COLO668 (cell line): ENCODE results near the gene KDM4D.
"Not testable (repeated sequence)": the region's sequence is repeated elsewhere in the genome, so short reads cannot be mapped to it uniquely, and the experiment has no call there.

ENCODE experiments used
- DNase-seq: peaks from one replicate; lab custom pipeline; 2025; ENCODE audit not compliant: unreplicated experiment; lab: John Stamatoyannopoulos, UW

Gene KDM4D

GRCh38 chr11:94973099-94973968 lies at the start of gene KDM4D, which contains the start of gene CWC15:
TSS of gene KDM4D (plus strand) at chr11:94973709. CDS start at chr11:94997373, 23,664 bp downstream.
TSS of gene CWC15 (minus strand) at chr11:94973556. CDS start at chr11:94972185, 1,371 bp downstream.
- peak; percentile 89 for DNase-seq

GRCh38 chr11:94924171-94924572 lies 49.3 kb upstream of the KDM4D start:
- no peak for DNase-seq

DNA sequence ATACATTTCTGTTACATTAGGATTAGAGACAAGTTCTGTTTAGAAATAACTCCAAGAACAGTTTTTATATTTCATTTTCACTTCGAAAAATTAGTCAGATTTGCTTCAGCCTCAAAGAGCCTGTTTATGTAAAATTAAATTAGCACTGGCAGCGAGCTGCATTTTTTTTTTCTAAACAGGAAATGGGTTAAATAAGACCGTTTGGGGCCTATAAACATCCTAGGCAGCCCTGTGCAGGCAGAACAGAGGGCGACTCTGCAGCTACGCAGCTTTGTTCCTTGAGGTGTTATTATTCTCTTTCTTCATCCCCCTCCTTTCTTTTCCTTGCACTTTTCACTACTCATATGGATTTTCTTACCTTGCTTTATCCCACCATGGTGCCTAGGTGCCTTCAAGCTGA lies 48.9 kb upstream of the KDM4D start:
- DNase-seq, result no peak

DNA sequence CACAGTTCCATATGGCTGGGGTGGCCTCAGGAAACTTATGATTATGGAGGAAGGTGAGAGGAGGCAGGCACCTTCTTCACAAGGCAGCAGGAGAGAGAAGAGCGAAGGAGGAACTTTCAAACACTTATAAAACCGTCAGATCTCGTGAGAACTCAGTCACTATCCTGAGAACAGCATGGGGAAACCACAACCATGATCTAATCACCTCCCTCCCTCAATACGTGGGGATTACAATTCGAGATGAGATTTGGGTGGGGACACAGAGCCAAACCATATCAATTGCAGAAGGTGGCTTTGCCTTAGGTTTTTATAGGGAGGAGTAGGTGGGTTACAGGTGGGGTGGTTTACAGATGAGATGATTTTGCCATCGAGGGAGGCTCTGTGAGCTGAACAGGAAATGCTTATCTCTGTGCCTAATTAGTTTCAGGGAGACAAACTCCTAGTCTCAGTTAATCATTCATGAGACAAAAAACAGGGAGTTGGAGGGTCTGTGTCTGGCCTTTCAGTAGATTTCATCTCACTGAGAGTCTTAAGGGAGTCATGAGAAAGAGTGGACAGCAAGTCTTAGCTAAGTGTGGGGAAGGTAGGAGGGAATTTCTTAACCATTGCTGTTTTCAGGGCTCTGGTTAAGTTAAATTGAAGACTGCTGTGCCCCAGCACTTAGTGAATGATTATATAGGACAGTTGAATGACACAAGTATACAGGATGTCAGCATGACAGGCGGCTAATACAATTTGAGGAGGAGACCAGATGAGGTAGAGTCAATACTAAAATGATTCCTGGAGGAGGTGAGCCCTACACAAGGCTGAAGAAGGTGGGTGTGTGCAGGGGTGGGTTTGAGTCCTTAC lies 47.9 kb upstream of the KDM4D start:
- DNase-seq, result no peak

DNA sequence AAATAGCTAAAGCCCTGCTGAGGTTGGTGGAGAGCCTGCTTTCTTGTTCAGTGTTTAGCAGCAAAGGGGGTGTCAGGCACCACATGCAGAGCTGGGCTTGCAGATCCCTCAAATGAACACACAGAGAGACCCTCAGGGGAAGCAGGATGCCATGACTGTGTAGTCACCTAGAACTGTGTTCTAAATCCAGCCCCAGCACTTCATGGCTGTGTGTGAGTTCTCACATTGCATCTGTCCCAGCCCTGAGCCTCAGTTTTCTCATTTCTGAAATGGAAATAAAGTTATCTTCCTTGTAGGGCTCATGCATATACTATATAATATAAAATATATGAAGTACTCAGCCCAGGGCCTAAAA lies 47.3 kb upstream of the KDM4D start:
- no peak for DNase-seq

GRCh38 chr11:94926698-94927237 lies 46.7 kb upstream of the KDM4D start:
- no peak for DNase-seq

GRCh38 chr11:94928117-94928990 lies 45.2 kb upstream of the KDM4D start:
- DNase-seq, result no peak

GRCh38 chr11:94932072-94932471 lies 41.4 kb upstream of the KDM4D start:
- not testable (repeated sequence) for DNase-seq

DNA sequence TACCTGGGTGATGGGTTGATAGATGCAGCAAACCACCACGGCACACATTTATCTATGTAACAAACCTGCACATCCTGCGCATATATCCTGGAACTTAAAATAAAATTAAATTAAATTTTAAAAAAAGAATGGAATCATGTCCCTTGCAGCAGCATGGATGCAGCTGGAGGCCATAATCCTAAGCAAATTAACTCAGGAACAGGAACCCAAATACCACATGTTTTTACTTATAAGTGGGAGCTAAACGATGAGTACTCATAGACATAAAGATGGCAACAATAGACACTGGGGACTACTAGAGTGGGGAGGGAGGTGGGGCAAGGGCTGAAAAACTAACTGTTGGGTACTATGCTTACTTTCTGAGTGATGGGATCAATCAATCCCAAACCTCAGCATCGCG lies 41.0 kb upstream of the KDM4D start:
- DNase-seq, result no peak

- DNase-seq, result no peak
Measured at GRCh38 chr11:94933223-94934130, 40.0 kb upstream of the KDM4D start.

- no peak for DNase-seq
Measured at GRCh38 chr11:94934362-94934761, 39.1 kb upstream of the KDM4D start.

GRCh38 chr11:94934846-94935245 lies 38.7 kb upstream of the KDM4D start:
- DNase-seq, result no peak

DNA sequence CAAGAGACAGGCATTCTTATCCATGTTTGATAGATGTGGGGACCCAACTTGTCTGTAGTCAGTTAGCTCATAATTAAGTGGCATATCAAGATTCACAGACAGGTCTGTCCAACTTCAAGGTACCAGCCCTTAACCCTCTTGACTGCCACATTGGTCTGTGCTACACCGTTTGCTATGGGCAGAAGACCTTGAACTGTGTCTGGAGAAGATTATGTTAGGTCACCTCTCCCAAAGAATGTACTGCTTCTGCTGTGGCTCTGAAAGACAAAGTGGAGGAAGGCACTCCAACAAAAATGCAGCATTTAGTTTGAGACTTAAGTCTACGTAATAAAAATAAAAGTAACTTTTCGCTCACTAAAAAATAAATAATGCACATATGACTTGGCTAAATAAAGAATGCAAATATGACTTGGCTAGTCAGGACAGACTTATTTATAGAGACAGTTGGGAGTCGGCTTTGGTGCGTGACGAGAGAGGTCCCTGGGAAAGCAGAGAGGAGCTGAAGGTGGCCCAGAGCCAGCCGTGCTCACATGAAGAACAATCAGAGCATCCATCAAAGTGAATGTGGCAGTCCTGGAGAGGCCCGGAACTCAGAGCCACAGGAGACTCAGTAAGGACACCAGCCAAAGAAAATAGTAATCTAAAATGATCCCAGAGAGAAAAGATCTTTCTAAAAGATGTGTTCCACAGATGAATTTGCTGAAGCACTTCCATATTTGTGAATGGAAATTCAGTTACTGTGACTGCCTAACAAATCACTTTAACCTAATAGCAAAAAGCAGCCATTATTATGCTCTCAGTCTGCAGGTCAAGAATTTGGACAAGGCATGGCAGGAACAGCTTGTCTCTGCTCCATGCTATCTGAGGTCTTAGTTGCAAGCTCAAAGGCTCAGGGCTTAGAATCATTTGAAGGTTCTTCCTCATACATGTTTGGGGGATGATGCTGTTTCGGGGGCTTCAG lies 35.1 kb upstream of the KDM4D start:
- no peak for DNase-seq

DNA sequence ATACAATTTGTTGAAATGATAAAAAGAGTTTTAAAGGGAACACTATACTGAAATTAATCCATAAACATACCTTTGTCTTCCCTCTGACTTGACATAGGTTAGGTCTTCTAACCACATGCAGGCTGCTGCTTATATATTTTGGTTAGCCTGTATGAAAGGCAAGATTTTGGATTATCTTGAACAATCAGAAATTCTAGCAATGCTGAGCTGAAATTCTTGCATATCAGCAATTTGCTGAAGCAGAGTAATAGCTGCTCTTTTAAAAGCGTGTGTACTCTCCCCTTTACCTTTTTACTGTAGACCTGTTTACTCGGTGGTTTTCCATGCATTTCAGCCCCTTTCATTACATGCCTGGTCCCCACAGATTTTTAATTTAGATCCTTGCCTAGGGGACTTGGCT lies 34.2 kb upstream of the KDM4D start:
- no peak for DNase-seq

- DNase-seq, result no peak
Measured at GRCh38 chr11:94941131-94941530, 32.4 kb upstream of the KDM4D start.

DNA sequence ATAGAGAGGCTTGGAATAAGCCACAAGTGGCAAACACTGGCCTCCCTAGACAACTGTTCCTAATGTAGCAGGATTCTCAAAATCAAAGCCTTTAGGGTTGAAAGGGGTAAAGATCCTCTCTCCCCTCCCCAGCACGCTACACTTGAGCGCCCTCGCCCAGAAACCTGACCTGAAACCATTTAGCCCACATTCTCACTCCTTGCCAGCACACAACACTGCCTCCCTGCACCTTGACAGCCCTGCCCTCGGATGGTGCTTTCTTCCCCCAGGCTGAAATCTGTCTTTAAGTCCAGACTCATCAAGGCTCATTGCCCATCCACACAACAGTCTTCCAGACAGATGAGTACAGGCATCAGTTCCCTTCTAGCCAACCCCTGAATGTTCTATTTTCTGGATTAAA lies 26.7 kb upstream of the KDM4D start:
- no peak for DNase-seq

GRCh38 chr11:94948070-94948617 lies 25.4 kb upstream of the KDM4D start:
- DNase-seq, result no peak

- DNase-seq, result no peak
Measured at GRCh38 chr11:94954753-94955152, 18.8 kb upstream of the KDM4D start.
